H1 (cell line): Measurements from ENCODE around the gene SLC52A3. TPM values are rescaled to one million over a fixed set of nuclear protein-coding genes. Genes with fewer than 3 reads are reported as not detected.

ENCODE experiments used
- CTCF ChIA-PET: fragments of 300-600 bp; sonication (Branson Sonifier 250); formaldehyde crosslinking; loops from one replicate; lab custom pipeline; 2021; ENCODE audit not compliant: partially characterized antibody; lab: Charles Lee
- POLR2A ChIA-PET: fragments of 300-600 bp; sonication (Branson Sonifier 250); formaldehyde crosslinking; loops from one replicate; lab custom pipeline; 2021; ENCODE audit warnings: inconsistent platforms; ENCODE audit not compliant: partially characterized antibody; lab: Charles Lee
- DNase-seq, 2 experiments: peaks; one replicate each; pipeline versions ENCODE4 v3.0.0 to v3.0.0-alpha.2; 2010 to 2022; ENCODE audit warnings: low spot score in 2 of 2, low read depth in 1 of 2, mixed read lengths in 1 of 2
- FAIRE-seq: peaks from 2 replicates; lab custom pipeline; 2011; peaks lifted over from hg19 to GRCh38; lab: Jason Lieb, UNC
- H2AFZ ChIP-seq: 2 replicates; pipeline ENCODE4 v1.8.1; 2012; ENCODE audit warnings: low read length, inconsistent platforms
- H2AK5ac ChIP-seq: 2 replicates; pipeline ENCODE4 v1.6.1; 2013; ENCODE audit warnings: low read depth, low read length
- H2BK120ac ChIP-seq: replicated peaks from 2 replicates; pipeline ENCODE3; 2013; ENCODE audit warnings: low read depth, low read length, inconsistent platforms
- H2BK12ac ChIP-seq: 2 replicates; pipeline ENCODE4 v1.6.1; 2013; ENCODE audit warnings: low read depth, low read length
- H2BK15ac ChIP-seq: 2 replicates; pipeline ENCODE4 v1.6.1; 2013; ENCODE audit warnings: low read length
- H2BK20ac ChIP-seq: 2 replicates; pipeline ENCODE4 v1.6.1; 2013; ENCODE audit warnings: low read length
- H2BK5ac ChIP-seq: 2 replicates; pipeline ENCODE4 v1.6.1; 2013; ENCODE audit warnings: low read depth, low read length
- H3K14ac ChIP-seq: 2 replicates; pipeline ENCODE4 v1.6.1; 2013; ENCODE audit warnings: inconsistent platforms; ENCODE audit not compliant: insufficient read length
- H3K18ac ChIP-seq: 2 replicates; pipeline ENCODE4 v1.6.1; 2013; ENCODE audit warnings: low read length; ENCODE audit errors: extremely low read depth
- H3K23ac ChIP-seq: 2 replicates; pipeline ENCODE4 v1.6.1; 2013; ENCODE audit warnings: inconsistent platforms; ENCODE audit not compliant: insufficient read length
- H3K23me2 ChIP-seq: 2 replicates; pipeline ENCODE4 v1.6.1; 2013; ENCODE audit warnings: low read depth, low read length
- H3K27ac ChIP-seq: 2 replicates; pipeline ENCODE4 v1.6.1; 2011; ENCODE audit warnings: low read depth, low read length, inconsistent platforms
- H3K27me3 ChIP-seq, 4 experiments: replicated peaks in 1 of 4; 1 replicate in 1 of 4; 2 replicates in 3 of 4; pipeline versions ENCODE4 v1.6.1 to v1.8.1; 2011 to 2013; ENCODE audit warnings: low read length in 3 of 4, mild to moderate bottlenecking in 3 of 4, inconsistent platforms in 2 of 4, mixed read lengths in 2 of 4, moderate library complexity in 1 of 4; ENCODE audit not compliant: control insufficient read depth in 3 of 4, insufficient read depth in 3 of 4; ENCODE audit errors: extremely low read depth in 1 of 4
- H3K36me3 ChIP-seq, 4 experiments: 2 replicates each; pipeline versions ENCODE4 v1.6.1 to v1.8.1; 2011 to 2013; ENCODE audit warnings: mild to moderate bottlenecking in 4 of 4, low read length in 3 of 4, moderate library complexity in 2 of 4, control low read depth in 1 of 4, inconsistent platforms in 1 of 4; ENCODE audit not compliant: insufficient read depth in 4 of 4, control insufficient read depth in 2 of 4
- H3K4ac ChIP-seq: replicated peaks from 2 replicates; pipeline ENCODE3; 2013; ENCODE audit warnings: low read length, low read depth, mixed read lengths, inconsistent platforms; ENCODE audit not compliant: insufficient read length
- H3K4me1 ChIP-seq, 4 experiments: replicated peaks in 1 of 4; 1 replicate in 1 of 4; 2 replicates in 3 of 4; pipeline versions ENCODE4 v1.6.1 to v1.8.1; 2011 to 2013; ENCODE audit warnings: low read length in 3 of 4, inconsistent platforms in 2 of 4, mixed read lengths in 1 of 4; ENCODE audit not compliant: insufficient read depth in 4 of 4, control insufficient read depth in 3 of 4
- H3K4me2 ChIP-seq, 2 experiments: 2 replicates each; pipeline versions ENCODE4 v1.6.1 to v1.8.1; 2011 to 2013; ENCODE audit warnings: low read depth in 2 of 2, low read length in 2 of 2, control low read depth in 1 of 2, inconsistent platforms in 1 of 2, mild to moderate bottlenecking in 1 of 2; ENCODE audit not compliant: insufficient read depth in 1 of 2
- H3K4me3 ChIP-seq, 4 experiments: fragments of 200-600, 300-600 bp in 1 of 4; sonication (generic), shearing (Covaris generic), sonication (Bioruptor Twin) in 1 of 4; 2 replicates each; pipeline versions ENCODE4 v1.5.1 to v1.8.1; 2011 to 2016; ENCODE audit warnings: low read length in 4 of 4, low read depth in 3 of 4, control low read depth in 2 of 4, inconsistent platforms in 2 of 4, mild to moderate bottlenecking in 2 of 4, mixed read lengths in 1 of 4, moderate library complexity in 1 of 4; ENCODE audit not compliant: insufficient read depth in 2 of 4; ENCODE audit errors: extremely low read depth in 1 of 4
- H3K56ac ChIP-seq: replicated peaks from 2 replicates; pipeline ENCODE3; 2013; ENCODE audit warnings: low read depth, mild to moderate bottlenecking, mixed read lengths, low read length, inconsistent platforms; ENCODE audit not compliant: insufficient read length
- H3K79me1 ChIP-seq: 2 replicates; pipeline ENCODE4 v1.6.1; 2013; ENCODE audit warnings: low read depth, low read length, control low read depth
- H3K79me2 ChIP-seq, 2 experiments: 2 replicates each; pipeline versions ENCODE4 v1.6.1 to v1.8.1; 2012 to 2013; ENCODE audit warnings: low read length in 2 of 2, mild to moderate bottlenecking in 2 of 2, inconsistent platforms in 1 of 2; ENCODE audit not compliant: insufficient read depth in 2 of 2, control insufficient read depth in 1 of 2
- H3K9ac ChIP-seq, 4 experiments: replicated peaks in 1 of 4; 1 replicate in 1 of 4; 2 replicates in 3 of 4; pipeline versions ENCODE4 v1.6.1 to v1.8.1; 2011 to 2013; ENCODE audit warnings: low read depth in 3 of 4, low read length in 3 of 4, control low read depth in 2 of 4, mild to moderate bottlenecking in 2 of 4, moderate library complexity in 2 of 4, inconsistent platforms in 1 of 4; ENCODE audit errors: extremely low read depth in 1 of 4
- H3K9me3 ChIP-seq, 2 experiments: 2 replicates each; pipeline versions ENCODE4 v1.6.1 to v1.8.1; 2012 to 2013; ENCODE audit warnings: mild to moderate bottlenecking in 2 of 2, moderate library complexity in 2 of 2, control low read depth in 1 of 2, inconsistent platforms in 1 of 2, low read depth in 1 of 2, low read length in 1 of 2, mixed read lengths in 1 of 2; ENCODE audit not compliant: insufficient read depth in 2 of 2
- H4K20me1 ChIP-seq, 2 experiments: replicated peaks in 1 of 2; 2 replicates each; pipeline versions ENCODE3 to v1.8.1; 2011 to 2013; ENCODE audit warnings: inconsistent platforms in 2 of 2, low read length in 2 of 2, mild to moderate bottlenecking in 1 of 2; ENCODE audit not compliant: insufficient read depth in 2 of 2, control insufficient read depth in 1 of 2
- H4K5ac ChIP-seq: 2 replicates; pipeline ENCODE4 v1.6.1; 2013; ENCODE audit warnings: low read length, low read depth, mixed read lengths, inconsistent platforms; ENCODE audit not compliant: insufficient read length
- H4K8ac ChIP-seq: 2 replicates; pipeline ENCODE4 v1.8.0; 2013; ENCODE audit warnings: mild to moderate bottlenecking, moderate library complexity, low read length, inconsistent platforms; ENCODE audit not compliant: insufficient read depth; ENCODE audit errors: extremely low read depth
- H4K91ac ChIP-seq: replicated peaks from 2 replicates; pipeline ENCODE3; 2013; ENCODE audit warnings: low read length, mixed read lengths, inconsistent platforms; ENCODE audit not compliant: insufficient read length
- ASH2L ChIP-seq: fragments of 200-600, 300-600 bp; sonication (generic); IDR thresholded peaks from one replicate; pipeline ENCODE4 v1.7.1; 2017; ENCODE audit warnings: low read length
- WGBS, 2 experiments: shearing (Covaris generic) in 1 of 2; methylation state at CpG; one replicate each; pipeline versions ENCODE4 v1.1.6 to v1.1.7; 2013 to 2015; ENCODE audit warnings: low lambda C conversion rate in 2 of 2, mixed read lengths in 2 of 2, inconsistent platforms in 1 of 2, low coverage in 1 of 2, missing lambda C conversion rate in 1 of 2; ENCODE audit not compliant: insufficient replicate concordance in 2 of 2, insufficient coverage in 1 of 2, insufficient read length in 1 of 2; ENCODE audit errors: extremely low coverage in 1 of 2, missing lambda C conversion rate in 1 of 2; 5-methylcytosine and 5-hydroxymethylcytosine counted together
- polyA plus RNA-seq, 7 experiments: library from polyadenylated mRNA; depleted of rRNA in 3 of 7; stranded (reverse) in 5 of 7; unstranded in 2 of 7; fragments of >200 nt in 5 of 7; fragments of 200-250 nt in 2 of 7; gene quantifications; 1 replicate in 5 of 7; 2 replicates in 1 of 7; 4 replicates in 1 of 7; pipeline versions ENCODE4 v1.2.1 to v1.2.3, GENCODE V29; 2011 to 2013; ENCODE audit warnings: missing spikeins in 2 of 7, mixed read lengths in 2 of 7
- total RNA-seq: library from RNA; stranded (reverse); fragmentation: NEBNext Ultra II Directional; extraction: Animal tissue kit (Norgen Biotek cat#: 25700); gene quantifications from 2 replicates; pipeline ENCODE4 v1.2.1, GENCODE V29; 2021
- TF ChIP-seq, protein P1 (sequence below), 3 experiments: IDR thresholded peaks; 1 replicate in 2 of 3; 2 replicates in 1 of 3; pipeline versions ENCODE4 v1.5.1 to v1.6.1; 2011; ENCODE audit warnings: low read length in 3 of 3, mild to moderate bottlenecking in 3 of 3, inconsistent platforms in 2 of 3, low read depth in 1 of 3, moderate library complexity in 1 of 3; ENCODE audit not compliant: insufficient read depth in 1 of 3; ENCODE audit errors: control extremely low read depth in 1 of 3

The SLC52A3 gene
- total and polyA plus RNA-seq, 2 of the 8 experiments (the other 6 are each of a cell fraction or from before 2014, with no cell fraction given), result 2.3 to 4.2 TPM

DNA sequence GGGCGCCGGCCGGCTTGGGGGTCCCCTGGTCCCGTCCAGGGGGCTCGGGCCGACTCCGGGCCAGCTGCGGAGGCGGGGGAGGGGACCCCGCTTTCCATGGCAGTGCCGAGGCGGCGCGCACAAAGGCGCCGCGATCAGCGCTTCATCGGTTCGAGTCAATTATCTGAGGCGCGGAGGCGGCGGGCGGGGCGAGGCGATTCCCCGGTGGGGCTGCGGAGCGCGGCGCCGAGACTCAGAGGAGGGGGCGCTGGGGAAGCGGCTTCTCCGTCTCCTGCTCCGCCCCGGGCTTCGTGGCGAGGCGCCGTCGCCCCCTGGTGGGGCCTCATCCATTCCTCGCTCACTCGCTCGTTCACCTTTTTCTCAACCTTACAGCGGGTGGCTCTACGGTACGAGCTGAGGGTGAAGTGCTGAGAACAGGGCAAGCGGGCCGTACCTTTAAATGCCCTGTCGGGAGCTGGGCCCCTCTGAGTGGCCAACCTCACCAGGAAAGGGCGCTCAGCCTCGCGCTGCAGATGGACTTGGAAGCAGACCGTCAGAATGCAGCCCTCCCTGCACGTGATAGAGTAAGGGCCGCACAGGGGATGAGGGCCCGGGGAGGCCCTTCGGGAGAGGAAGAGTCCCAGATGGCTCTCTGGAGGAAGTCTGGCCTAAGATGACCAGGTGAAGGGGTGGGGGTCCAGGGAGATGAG lies 39.9 kb downstream of the SLC52A3 start:
- Histone ChIP-seq H3K79me2 (no peaks in the 10 kb centered on the region), H3K14ac (no peak overlapping the region), H3K36me3 (no peaks in the 10 kb centered on the region), H2BK12ac (0 out of 2 replicates have a peak overlapping the region, but pooled peaks have one; percentile 84), H4K91ac (peak overlapping the region; percentile 7), H3K4me2 (peak overlapping the region; percentile 20 to 64), H3K79me1 (no peaks in the 10 kb centered on the region), H3K27me3 (peaks cover 0 to 12% (median 9%) of the 10 kb centered on the region in 4 experiments; a peak in 6 of 7 replicates), H3K18ac (no peak overlapping the region; the same call in 1 of the 2 replicates), H2BK15ac (0 out of 2 replicates have a peak overlapping the region, but pooled peaks have one; percentile 46), H4K8ac (peak overlapping the region; percentile 71; the same call in 1 of the 2 replicates), H2AFZ (peak overlapping the region; percentile 70), H2BK120ac (no peak overlapping the region), H3K4me1 (peaks cover 0 to 4% (median 2%) of the 10 kb centered on the region in 4 experiments; a peak in 4 of 7 replicates), H3K56ac (no peak overlapping the region), H4K5ac (no peak overlapping the region), H2BK5ac (no peak overlapping the region), H3K9ac (peak overlapping the region in 1 of 4 experiments; percentile 38; a peak in 1 of 7 replicates), H3K9me3 (no peaks in the 10 kb centered on the region), H2AK5ac (no peak overlapping the region), H2BK20ac (0 out of 2 replicates have a peak overlapping the region, but pooled peaks have one; percentile 48), H3K4me3 (peak overlapping the region; percentile 34 to 68 (median 42)), H4K20me1 (peaks cover 0 to 3% of the 10 kb centered on the region in 2 experiments), H3K4ac (no peak overlapping the region), H3K23me2 (no peaks in the 10 kb centered on the region), H3K23ac (no peak overlapping the region), H3K27ac (no peak overlapping the region)
- FAIRE-seq, result no peak
- peak; percentile 62 to 91 for DNase-seq
- ChIA-PET POLR2A (interaction anchor here (0.6 to 1.6 kb wide), 5 partner anchors 10 to 294 kb away, joined by 3 to 4 read pairs (median 3); no protein-coding TSS in a partner anchor), CTCF (interaction anchor here (0.5 to 4.1 kb wide), 29 partner anchors 8 to 384 kb away, joined by 3 to 15 read pairs (median 3); no protein-coding TSS in a partner anchor)
- WGBS, 2 experiments, result 8% methylated on average over 49 of the region's 60 CpGs; no CpG with 5 or more reads in 1 of the 2 experiments
- TF ChIP-seq ASH2L, result peak; percentile 59
- TF ChIP-seq, protein P1, sequence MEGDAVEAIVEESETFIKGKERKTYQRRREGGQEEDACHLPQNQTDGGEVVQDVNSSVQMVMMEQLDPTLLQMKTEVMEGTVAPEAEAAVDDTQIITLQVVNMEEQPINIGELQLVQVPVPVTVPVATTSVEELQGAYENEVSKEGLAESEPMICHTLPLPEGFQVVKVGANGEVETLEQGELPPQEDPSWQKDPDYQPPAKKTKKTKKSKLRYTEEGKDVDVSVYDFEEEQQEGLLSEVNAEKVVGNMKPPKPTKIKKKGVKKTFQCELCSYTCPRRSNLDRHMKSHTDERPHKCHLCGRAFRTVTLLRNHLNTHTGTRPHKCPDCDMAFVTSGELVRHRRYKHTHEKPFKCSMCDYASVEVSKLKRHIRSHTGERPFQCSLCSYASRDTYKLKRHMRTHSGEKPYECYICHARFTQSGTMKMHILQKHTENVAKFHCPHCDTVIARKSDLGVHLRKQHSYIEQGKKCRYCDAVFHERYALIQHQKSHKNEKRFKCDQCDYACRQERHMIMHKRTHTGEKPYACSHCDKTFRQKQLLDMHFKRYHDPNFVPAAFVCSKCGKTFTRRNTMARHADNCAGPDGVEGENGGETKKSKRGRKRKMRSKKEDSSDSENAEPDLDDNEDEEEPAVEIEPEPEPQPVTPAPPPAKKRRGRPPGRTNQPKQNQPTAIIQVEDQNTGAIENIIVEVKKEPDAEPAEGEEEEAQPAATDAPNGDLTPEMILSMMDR (IDR thresholded peaks at IDR 0.05; ENCODE audit: control extremely low read depth in 1 of 3, insufficient read depth in 1 of 3, low read depth in 1 of 3, low read length in 3 of 3), result peak; percentile 71 to 88 (median 78)
